D721Med (cell line): ENCODE measurements around the gene R3HDM2.

Experiments used
- DNase-seq: peaks from one replicate; pipeline ENCODE4 v3.0.0; 2011; ENCODE audit warnings: low spot score; ENCODE audit not compliant: insufficient read length
- FAIRE-seq: peaks from 2 replicates; lab custom pipeline; 2011; peaks lifted over from hg19 to GRCh38; lab: Jason Lieb, UNC
- TF ChIP-seq, protein P1 (sequence below): IDR thresholded peaks from 2 replicates; pipeline ENCODE4 v1.5.1; 2012; ENCODE audit warnings: mild to moderate bottlenecking, control low read depth; ENCODE audit not compliant: insufficient read depth; ENCODE audit errors: missing control alignments

The R3HDM2 gene

DNA sequence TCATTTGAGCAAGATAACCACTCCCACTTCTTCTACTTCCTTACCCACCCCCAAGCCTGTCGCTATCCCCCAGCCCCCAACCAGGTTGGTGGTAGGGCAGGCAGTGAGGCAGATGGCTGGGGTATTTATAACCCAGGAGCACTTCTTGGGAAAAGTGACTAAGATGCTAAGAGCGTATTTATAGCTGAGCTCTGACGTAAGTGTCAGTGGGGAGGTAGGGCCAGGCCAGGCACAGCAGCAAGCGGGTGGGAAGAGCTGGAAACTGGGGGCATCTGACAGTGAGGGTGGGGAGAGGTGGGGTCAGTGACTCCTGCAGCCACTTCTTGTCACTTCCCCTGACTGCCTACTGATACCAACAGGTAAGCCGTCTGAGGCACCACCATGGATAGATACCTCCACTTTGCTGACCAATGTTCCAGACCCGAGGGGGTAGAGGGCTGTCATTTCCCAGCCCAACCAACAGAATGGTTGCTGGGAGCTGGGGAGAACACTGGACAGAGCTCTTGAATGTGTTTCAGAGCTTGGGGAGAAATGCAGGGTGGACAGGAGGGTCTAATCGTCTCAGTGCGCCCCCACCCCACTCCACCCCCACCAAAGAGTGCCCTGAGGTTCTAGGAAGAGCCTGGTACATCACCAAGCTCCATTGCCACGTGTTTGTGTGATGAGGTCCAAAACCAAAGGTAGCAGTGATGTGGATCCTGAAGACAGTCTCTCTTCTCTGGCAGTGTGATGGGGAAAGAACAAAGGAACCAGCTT, 21.5 kb upstream of the R3HDM2 start:
- DNase-seq = no peak
- no peak for FAIRE-seq
- TF ChIP-seq, protein P1, sequence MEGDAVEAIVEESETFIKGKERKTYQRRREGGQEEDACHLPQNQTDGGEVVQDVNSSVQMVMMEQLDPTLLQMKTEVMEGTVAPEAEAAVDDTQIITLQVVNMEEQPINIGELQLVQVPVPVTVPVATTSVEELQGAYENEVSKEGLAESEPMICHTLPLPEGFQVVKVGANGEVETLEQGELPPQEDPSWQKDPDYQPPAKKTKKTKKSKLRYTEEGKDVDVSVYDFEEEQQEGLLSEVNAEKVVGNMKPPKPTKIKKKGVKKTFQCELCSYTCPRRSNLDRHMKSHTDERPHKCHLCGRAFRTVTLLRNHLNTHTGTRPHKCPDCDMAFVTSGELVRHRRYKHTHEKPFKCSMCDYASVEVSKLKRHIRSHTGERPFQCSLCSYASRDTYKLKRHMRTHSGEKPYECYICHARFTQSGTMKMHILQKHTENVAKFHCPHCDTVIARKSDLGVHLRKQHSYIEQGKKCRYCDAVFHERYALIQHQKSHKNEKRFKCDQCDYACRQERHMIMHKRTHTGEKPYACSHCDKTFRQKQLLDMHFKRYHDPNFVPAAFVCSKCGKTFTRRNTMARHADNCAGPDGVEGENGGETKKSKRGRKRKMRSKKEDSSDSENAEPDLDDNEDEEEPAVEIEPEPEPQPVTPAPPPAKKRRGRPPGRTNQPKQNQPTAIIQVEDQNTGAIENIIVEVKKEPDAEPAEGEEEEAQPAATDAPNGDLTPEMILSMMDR = no peak

DNA sequence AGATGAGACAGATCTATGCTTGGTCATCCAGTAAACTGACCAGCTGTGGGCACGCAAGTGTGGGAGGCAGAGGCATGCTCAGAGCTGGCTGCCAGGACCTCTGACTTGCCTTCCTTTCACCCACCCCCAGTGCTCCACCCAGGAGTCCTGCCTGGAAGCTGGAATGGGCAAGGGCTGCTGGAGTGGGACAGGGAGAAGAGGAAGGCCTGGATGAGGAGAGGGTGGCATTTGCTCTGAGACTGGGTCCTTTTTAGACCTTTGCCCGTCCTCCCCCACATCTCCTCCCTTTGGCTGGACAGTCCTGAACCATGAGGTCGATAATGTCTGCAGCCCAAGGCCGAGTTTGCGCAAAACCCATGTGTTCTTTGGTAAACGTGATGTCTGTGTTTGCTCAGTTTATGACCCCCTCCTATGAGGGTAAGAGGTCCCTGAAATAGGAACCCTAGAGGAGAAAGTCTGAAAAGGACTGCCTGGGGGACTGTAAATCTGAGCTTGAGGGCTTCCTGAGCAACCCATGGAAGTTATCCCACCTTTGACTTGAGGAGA, 20.5 kb upstream of the R3HDM2 start:
- no peak for FAIRE-seq
- no peak for DNase-seq
- TF ChIP-seq, protein P1 = no peak

DNA sequence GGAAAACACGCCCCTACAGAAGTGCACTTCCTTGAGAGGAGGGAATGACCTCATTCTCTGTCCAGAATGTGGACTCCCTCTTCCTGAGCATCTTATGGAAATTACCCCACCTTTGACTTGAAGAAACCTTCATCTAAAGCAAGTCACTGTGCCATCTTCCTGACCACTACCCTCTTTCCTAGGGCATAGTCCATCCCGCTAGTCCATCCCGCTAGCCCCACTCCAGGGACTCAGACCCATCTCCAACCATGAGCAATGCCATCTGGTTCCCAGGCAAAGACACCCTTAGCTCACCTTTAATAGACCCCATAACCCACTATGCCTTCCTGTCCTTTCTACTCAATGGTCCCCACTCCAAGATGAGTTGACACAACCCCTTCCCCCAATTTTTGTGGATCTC, 19.2 kb upstream of the R3HDM2 start:
- TF ChIP-seq, protein P1 = no peak
- FAIRE-seq = no peak
- DNase-seq = no peak

DNA sequence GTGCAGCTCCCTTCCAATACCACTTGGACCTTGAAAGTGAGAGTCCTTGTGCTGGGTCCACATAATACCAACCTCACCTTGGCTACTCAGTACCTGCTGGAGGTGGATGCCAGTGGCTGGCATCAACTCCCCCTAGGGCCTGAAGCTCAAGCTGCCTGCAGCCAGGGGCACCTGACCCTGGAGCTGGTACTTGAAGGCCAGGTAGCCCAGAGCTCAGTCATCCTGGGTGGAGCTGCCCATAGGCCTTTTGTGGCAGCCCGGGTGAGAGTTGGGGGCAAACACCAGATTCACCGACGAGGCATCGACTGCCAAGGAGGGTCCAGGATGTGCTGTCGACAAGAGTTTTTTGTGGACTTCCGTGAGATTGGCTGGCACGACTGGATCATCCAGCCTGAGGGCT, 18.5 kb upstream of the R3HDM2 start:
- TF ChIP-seq, protein P1 = no peak
- no peak for FAIRE-seq
- DNase-seq = no peak

DNA sequence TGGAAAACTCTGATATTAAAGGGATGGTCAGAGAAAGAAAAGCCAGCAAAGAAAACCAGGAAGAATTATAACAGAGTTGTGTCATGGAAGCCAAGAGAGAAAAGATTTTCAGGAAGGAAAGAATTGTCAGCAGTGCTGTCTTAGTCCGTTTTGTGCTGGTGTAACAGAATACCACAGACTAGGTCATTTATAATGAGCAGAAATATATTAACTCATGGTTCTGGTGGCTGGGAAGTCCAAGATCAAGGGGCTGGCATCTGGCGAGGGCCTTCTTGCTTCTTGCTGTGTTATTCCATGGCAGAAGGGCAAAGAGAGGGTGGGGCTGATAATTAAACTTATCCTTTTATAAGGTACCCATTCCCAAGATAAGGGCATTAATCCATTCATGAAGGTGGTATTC, 17.8 kb upstream of the R3HDM2 start:
- TF ChIP-seq, protein P1 = no peak
- FAIRE-seq (no peak), DNase-seq (no peak)

DNA sequence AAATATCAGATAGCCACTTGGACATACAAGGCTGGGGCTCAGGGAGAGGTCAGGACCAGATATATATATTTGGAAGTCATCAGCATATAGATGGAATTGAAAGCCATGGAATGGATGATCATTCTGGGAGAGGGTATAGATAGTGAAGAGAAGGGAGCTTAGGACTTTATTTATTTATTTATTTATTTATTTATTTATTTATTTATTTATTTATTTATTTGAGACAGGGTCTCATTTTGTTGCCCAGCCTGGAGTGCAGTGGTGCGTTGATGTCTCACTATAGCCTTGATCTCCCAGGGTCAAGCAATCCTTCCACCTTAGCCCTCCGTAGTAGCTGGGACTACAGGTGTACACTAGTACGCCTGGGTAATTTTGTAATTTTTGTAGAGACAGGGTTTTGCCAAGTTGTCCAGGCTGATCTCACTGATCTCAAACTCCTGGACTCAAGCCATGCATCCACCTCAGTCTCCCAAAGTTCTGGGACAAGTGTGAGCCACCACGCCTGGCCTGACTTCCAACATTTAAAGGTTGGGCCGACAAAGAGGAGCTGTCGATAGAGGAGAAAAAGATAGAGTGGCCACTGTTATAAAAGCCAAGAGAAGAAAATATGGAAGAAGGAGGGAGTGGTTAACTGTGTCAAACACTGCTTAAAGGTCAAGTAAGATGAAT, 15.6 kb upstream of the R3HDM2 start:
- FAIRE-seq (no peak), DNase-seq (no peak)
- TF ChIP-seq, protein P1 = no peak
